Measurements from ENCODE around the gene ZNF804B.
"Not testable (repeated sequence)": the region's sequence is repeated elsewhere in the genome, so short reads cannot be mapped to it uniquely, and the experiment has no call there.

Gene ZNF804B

GRCh38 chr7:89104748-89105685, 345.5 kb downstream of the ZNF804B start:
- DNase-seq = no peak

DNA sequence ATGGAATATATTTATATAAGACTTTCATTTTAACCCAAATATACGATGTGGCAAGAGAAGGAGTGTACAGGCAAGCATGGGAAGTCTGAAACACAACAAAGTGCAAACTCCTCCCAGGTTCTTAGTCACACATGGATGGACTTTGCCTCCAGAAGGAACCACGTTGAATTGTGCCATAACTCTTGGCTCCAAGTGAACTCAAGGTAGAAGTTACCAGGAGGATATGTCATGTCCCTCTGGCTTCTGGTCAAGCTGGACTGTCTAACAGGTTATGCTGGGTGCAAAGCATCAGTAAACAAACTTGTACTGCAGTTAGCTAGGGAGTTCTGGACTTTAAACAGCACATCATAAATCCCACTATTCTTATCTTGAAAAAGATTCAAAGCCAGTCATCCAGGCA, 364.4 kb downstream of the ZNF804B start:
- no peak for DNase-seq

DNA sequence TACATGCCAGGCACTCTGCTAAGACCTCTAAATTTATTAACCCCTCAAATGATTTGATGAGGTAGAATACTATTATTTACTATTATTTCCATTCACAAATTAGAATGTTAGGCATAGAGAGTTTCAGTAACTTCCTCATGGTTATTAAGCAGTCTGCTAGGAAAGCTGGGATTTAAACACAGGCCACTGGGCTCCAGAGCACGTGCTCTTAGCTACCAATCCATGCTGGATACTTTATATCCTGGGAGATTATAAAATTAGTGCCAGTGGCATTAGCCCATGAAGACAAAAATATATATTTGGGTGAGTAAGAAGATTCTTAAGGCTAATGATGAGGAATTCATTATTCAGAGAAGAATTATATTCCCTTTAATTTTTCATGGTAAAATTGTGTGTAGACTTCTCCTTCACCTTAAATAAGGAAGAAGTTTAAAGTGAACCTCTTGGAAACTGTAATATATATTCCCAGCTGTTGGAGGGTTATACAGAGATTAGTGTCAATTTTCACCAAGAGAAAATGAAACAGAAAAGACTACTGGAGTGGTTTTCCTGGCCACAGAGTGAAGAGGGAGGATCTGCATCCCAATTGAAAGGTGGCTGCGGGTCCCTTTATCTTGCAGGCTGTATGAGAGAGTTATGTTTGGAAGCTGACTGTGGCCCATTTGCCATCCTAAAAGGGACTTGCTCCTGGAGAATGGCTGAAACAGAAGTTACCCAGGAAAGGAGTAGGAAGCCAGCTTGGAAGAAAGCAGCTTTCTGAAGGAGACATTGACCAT, 370.3 kb downstream of the ZNF804B start:
- no peak for DNase-seq

DNA sequence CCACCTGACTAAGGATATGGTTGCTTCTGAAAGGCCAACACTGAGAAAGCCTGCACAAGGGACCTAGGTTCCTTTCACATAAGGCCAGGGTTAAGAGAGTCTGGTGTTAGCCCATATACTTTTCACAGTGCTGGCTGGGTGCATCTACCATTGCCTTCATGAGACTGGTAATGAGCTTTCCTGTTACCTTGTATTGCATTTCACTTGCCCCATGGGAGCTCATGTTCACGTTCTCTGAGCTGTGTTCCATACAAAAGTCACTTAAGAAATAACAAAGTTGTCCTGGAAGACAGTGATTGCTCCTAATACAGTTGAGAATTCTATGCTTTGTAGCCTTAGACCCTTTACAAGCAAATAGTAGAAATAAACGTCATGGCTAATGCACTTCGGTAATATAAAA, 373.9 kb downstream of the ZNF804B start:
- no peak for DNase-seq

GRCh38 chr7:89133819-89134218, 374.3 kb downstream of the ZNF804B start:
- DNase-seq = no peak

DNA sequence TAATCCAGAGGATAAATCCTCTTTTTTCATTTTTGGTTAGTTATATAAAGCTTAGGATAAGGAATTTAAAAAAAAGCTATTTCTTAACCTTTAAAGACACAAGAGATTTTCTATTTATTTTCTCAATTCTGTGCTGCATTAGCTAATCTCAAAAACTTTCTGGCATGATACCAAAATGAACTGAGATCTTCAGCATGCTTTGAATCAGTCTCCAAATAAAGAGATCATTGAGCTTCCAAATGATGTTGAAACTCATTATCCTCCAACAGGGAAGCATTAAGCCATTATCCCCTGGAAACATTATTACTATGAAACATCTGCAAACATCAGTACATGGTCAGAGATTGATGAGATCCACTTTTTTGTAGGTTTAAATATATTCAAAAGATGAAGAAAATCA, 386.3 kb downstream of the ZNF804B start:
- no peak for DNase-seq

DNA sequence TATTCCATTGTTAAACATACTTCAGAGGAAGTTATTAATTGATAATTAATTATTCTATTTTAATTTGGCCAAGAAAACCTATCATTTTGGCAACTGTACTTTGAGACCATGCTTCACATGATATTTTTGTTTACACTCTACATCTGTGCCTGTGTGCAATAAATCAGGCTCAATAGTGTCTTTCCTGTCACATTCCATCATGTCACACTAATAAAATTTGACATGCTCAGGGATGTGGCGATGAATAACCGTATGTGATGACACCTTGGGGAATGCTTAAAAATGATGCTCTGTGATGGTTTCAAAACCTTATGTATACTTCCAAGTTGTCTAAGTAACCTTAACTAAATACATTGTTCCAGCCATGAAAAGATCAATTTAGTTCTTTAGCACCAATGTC, 400.6 kb downstream of the ZNF804B start:
- no peak for DNase-seq

DNA sequence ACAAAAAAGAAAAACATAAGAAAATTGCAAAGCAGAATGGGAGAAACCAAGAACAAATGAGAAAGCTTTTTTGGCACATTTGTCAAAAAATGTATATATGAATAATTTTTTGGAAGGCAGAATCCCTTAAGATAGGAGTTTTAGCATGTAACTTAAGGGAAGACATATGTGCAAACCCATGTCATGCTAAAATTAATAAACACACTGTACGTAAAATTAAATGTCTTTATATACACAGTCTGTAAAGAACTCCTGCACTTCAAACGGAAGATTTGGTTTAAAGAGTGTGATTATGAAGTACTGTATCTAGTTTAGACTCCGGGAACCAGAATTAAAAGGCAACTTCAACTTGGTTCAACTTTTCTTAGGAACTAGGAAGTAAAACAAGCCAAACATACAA, 405.9 kb downstream of the ZNF804B start:
- no peak for DNase-seq

DNA sequence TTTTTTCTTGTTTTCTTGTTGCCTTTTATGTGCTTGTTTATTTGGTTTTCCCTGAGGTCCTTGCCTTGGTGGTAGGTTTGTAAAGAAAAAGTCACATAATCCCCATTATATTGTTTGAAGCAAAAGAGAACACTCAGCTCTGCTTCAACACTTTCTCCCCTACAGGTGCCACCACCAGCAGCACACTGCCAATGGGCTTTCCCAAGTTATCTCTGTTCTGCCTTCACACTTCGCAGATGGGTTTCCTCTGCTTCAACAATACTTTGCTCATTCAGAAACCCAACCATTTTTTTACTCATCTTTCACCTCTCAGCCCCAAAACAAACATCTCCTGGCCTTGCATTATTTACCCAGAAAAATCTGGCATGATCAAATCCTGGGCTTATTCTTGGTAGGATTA, 411.1 kb downstream of the ZNF804B start:
- DNase-seq = no peak

DNA sequence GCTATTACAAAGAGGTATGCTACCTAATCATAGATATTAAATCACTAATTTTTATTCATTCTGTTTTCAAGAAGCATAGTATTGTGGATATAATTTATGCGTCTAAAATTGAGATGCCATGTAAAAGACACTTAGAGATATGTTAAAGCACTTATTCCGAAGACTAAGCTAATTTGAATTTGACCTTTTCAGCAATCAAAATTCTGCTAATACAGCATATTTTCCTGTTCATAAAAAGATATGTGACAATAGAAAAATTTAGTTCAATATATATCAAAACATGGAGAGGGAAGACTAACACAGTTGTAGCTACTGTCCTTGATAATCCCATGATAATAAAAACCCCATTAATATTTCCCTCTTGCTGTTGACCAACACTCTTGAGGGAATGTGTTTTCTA, 422.6 kb downstream of the ZNF804B start:
- DNase-seq = no peak

GRCh38 chr7:89183712-89184111, 424.2 kb downstream of the ZNF804B start:
- DNase-seq = no peak

DNA sequence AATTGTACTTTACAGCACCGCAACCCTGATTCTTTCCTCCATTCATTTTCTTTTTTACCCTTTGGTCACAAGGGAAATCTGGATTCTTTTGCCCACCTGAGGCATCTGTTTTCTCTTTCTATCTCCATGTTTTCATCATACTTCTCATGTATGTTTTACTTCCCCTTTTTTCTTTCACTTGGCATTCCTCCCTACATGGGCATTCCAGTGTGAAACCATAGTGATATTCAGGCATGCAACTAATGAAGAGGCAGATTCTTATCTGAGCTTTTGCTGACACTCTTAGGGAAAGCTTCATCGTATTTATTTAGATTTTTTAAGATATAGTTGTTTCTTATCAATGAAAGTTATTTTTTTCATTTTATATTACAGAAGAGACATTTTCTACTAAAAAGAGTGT, 441.3 kb downstream of the ZNF804B start:
- no peak for DNase-seq

- DNase-seq = no peak
These were observed 464.4 kb downstream of the ZNF804B start for GRCh38 chr7:89223900-89224395.

GRCh38 chr7:89228688-89229171, 469.2 kb downstream of the ZNF804B start:
- DNase-seq = not testable (repeated sequence)

DNA sequence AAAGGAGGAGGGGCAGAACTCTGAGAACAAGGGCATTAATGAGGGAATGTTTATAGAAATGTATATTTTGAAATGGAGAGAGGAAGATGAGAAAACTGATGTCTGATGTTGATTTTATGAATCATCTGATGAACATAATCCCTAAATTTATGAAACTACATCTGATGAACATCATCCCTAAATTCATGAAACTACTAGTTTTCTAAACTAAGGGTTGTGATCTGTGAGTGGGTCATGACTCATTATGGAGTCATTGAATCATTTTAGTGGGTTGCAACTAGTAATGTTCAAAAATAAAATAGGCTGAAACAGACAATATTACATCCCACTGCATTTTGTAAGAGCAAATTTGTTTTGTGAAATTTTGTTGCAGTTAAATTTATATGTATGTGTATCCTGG, 478.7 kb downstream of the ZNF804B start:
- no peak for DNase-seq

DNA sequence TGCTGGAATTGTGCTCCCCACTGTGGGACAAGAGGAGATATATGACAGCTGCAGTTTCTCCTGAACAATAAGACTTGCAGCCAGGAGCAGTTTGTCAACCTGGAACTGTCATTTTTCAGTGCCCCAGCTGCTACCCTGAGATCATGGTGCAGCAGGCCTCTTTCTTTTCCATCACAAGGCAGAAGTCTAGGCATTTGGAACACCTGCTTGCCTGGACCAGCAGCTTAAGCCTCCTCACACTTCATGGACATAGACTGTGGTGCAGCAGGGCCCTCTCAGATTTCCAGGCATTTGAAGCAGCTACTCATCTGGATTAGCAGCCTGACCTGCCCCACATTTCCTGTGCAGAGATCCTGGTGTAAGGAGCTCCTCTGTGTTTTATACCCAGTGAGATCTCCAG, 486.7 kb downstream of the ZNF804B start:
- no peak for DNase-seq

DNA sequence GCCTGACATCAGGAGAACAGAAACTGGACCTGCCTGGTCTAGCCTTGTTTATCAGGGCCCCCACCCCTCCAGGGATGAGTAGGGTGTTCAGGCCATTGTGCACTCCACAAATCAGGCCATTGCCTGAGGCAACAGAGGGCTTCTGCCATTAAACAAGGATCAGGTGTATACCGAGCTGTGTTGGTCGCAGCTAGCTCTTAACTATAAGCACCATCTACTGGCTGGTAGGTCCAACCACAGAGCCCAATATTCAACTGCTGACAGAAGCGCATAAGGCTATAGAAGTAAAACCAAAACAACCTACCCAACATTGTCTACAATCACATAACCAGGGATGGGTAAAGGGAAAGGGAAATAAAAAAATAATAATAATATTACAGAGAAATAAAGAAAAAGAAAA, 487.7 kb downstream of the ZNF804B start:
- no peak for DNase-seq

DNA sequence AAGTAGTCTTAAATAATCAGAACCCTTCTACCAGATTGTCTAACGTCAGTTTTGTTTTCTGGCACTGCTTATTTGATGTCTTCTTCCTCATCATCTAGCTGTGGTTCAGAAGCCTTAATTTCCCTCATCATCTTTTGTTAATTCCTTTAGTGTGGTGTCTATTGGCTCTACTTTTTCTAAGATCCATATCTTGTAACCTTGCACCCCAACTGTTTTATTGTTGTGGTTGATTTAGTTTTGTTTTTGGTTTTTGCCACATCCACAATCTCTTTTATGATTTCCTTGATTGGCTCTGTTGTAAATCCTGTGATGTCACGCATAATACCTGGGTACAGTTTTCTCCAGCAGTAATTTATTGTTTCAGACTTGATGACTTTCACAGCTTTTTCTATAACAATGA, 499.6 kb downstream of the ZNF804B start:
- no peak for DNase-seq

DNA sequence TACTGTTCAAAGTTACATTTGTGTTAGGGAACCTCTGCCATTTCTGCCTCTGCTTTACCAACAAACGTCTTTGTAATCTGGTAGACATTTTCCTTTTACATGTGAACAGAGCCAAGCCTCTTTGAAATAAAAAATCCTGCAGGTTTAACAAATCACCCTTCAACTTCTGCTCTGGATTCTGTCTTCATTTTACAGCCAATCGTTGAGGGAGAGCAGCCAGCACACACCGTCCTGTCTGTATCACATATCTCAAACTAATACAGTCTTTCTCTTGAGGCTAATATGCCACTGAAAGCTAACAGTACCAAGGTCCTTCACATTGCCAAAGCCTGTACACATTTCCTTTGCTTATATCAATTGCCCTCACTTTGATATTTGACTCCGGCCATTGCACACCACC, 504.6 kb downstream of the ZNF804B start:
- no peak for DNase-seq

GRCh38 chr7:89265631-89266030, 506.1 kb downstream of the ZNF804B start:
- no peak for DNase-seq

- no peak for DNase-seq
These were observed 523.8 kb downstream of the ZNF804B start for GRCh38 chr7:89283302-89283701.

DNA sequence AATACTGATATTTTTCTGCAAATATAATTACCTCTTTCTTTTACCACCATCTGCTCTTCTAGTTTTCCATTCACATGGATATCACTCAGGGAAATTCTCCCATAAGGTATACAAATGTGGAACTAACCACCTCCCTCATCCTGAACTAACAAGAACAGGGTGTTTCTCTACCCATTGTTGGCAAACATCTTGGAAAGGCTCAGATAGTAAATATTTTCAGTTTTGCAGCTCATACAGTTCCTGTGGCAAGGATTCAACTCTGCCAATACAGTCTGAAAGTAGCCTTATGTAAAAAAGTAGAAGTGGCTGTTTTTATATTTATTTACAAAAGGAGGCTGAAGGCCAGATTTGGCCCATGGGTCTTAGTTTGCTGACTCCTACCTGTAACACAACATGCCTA, 549.0 kb downstream of the ZNF804B start:
- no peak for DNase-seq

DNA sequence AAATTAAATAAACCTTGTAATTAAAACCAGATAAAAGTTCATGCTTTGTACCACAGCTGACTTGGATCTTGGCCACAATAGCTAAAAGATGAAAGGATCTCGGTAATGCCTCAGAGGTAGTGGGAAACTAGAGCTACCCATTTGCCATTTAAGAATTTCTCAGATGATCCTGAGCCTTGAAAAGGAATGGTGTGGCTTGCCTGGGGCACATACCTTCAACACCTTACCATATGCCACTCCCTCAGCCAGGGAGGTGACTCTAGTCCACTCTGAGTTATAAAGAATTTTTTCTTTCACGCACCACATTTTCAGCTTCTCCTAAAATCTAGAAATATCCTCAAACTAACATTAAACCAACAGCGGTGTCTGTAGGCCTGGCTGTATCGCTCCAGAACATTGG, 552.4 kb downstream of the ZNF804B start:
- no peak for DNase-seq

- no peak for DNase-seq
These were observed 553.1 kb downstream of the ZNF804B start for GRCh38 chr7:89312551-89312950.
